Measurements from ENCODE around the gene DEFB119. TPM values are rescaled to one million over a fixed set of nuclear protein-coding genes. Genes with fewer than 3 reads are reported as not detected.

The DEFB119 gene
- total RNA-seq, 1 experiment from 2014 or later: not detected

GRCh38 chr20:31415653-31416052 lies 25.3 kb upstream of the DEFB119 start:
- peaks cover 94 to 97% of the 10 kb centered on the region in 2 experiments for H3K9me3 Mint-ChIP-seq
- no peak overlapping the region for H3K4ac ChIP-seq (ENCODE audit: low read depth, low read length)

More at GRCh38 chr20:31415653-31416052, 25.3 kb upstream of the DEFB119 start:
- Histone ChIP-seq H3K56ac (ENCODE audit: insufficient read length, low read depth, low read length) (no peak overlapping the region), H2BK5ac (ENCODE audit: insufficient read length, low read length) (no peak overlapping the region), H4K5ac (ENCODE audit: insufficient read length, low read depth, low read length) (no peak overlapping the region), H3K79me2 (ENCODE audit: insufficient read depth, low read length) (no peaks in the 10 kb centered on the region), H3K9me3 (ENCODE audit: control insufficient read depth, low read depth, low read length) (peaks cover 84% of the 10 kb centered on the region), H3K14ac (ENCODE audit: insufficient read depth, low read length) (no peak overlapping the region), H2BK15ac (ENCODE audit: low read depth, low read length) (no peak overlapping the region), H2BK20ac (ENCODE audit: low read depth, low read length, poor library complexity, severe bottlenecking) (no peak overlapping the region), H2AFZ (ENCODE audit: low read length) (no peak overlapping the region), H3K4me2 (ENCODE audit: insufficient read depth, insufficient read length, low read length) (no peak overlapping the region), H3K79me1 (ENCODE audit: insufficient read depth, low read depth, low read length, poor library complexity, severe bottlenecking) (no peaks in the 10 kb centered on the region), H4K20me1 (ENCODE audit: control insufficient read depth, insufficient read depth, insufficient read length) (no peaks in the 10 kb centered on the region), H3K18ac (ENCODE audit: insufficient read length, low read depth, low read length) (no peak overlapping the region), H4K8ac (replicated peaks; ENCODE audit: insufficient read length, low read depth, low read length) (no peak overlapping the region), H2AK5ac (ENCODE audit: insufficient read length, low read length) (no peak overlapping the region), H3K27ac (ENCODE audit: insufficient read length, low read depth, low read length) (no peak overlapping the region), H3K23me2 (ENCODE audit: insufficient read length, low read depth, low read length, poor library complexity, severe bottlenecking) (no peaks in the 10 kb centered on the region), H2BK12ac (ENCODE audit: insufficient read length, low read depth, low read length) (no peak overlapping the region), H2BK120ac (ENCODE audit: low read depth, low read length, poor library complexity, severe bottlenecking) (no peak overlapping the region), H3K23ac (ENCODE audit: insufficient read length, low read depth, low read length) (no peak overlapping the region), H4K91ac (ENCODE audit: insufficient read length, low read depth, low read length) (no peak overlapping the region), H3K27me3 (ENCODE audit: insufficient read depth, low read length) (no peaks in the 10 kb centered on the region), H3T11ph (ENCODE audit: low read length) (no peak overlapping the region), H3K9ac (ENCODE audit: extremely low read depth, insufficient read length, low read length) (no peak overlapping the region), H3K4me1 (ENCODE audit: insufficient read depth, low read length) (no peaks in the 10 kb centered on the region)
- WGBS (ENCODE audit: extremely low coverage, insufficient read length, low lambda C conversion rate): no CpG with 5 or more reads among the region's 2 CpGs
- Mint-ChIP-seq H3K4me3 (no peak overlapping the region), H3K36me3 (ENCODE audit: insufficient read depth in 1 of 3, low read depth in 3 of 3) (peaks cover 0 to 36% (median 13%) of the 10 kb centered on the region in 3 experiments; a peak in 5 of 7 replicates), H3K27ac (no peak overlapping the region), H3K4me1 (no peaks in the 10 kb centered on the region), H3K27me3 (ENCODE audit: low read depth) (peaks cover 9% of the 10 kb centered on the region)
- no peak for TF ChIP-seq CTCF (conservative IDR thresholded peaks at IDR 0.05)
- no peak for DNase-seq
